ENCODE results near the gene CCDC91. TPM values are rescaled to one million over a fixed set of nuclear protein-coding genes. Genes with fewer than 3 reads are reported as not detected.

CCDC91 gene
- polyA plus RNA-seq, 1 donor (not counting 4 experiments of a cell fraction or from before 2014, with no cell fraction given): 26.5 TPM

DNA sequence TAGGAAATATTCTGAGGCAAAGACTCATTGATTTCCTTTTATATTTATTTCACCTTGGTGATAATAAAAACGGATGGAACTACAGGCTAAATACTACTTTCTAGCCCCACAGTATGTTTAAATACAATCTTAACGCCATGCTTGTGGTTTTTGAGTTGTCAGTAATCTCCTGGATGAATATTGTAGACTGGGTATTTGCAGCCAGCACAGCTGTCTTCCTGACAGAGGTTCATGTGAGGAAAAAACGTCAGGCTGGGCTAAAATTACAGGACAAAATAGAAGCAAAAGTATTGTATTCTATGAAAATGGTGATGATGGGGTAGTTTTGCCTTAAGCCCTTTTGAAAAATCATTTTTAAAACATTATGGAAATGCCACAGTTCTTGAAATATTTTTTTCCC, 140.9 kb downstream of the CCDC91 start:
- Histone ChIP-seq H3K36me3 (ENCODE audit: control insufficient read depth in 2 of 2, extremely low read depth in 1 of 2, insufficient read depth in 2 of 2, low read length in 2 of 2) (no peaks in the 10 kb centered on the region), H3K27me3 (ENCODE audit: control insufficient read depth, extremely low read depth, insufficient read depth, low read length) (no peaks in the 10 kb centered on the region), H3K4me3 (ENCODE audit: control insufficient read depth in 2 of 3, extremely low read depth in 1 of 3, insufficient read depth in 2 of 3, low read depth in 1 of 3, low read length in 3 of 3) (no peak overlapping the region), H4K20me1 (ENCODE audit: control insufficient read depth, extremely low read depth, insufficient read depth, low read length) (no peaks in the 10 kb centered on the region), H3K4me1 (ENCODE audit: control insufficient read depth, extremely low read depth, insufficient read depth, low read length) (no peaks in the 10 kb centered on the region), H3K4me2 (ENCODE audit: control insufficient read depth, extremely low read depth, insufficient read depth, low read depth, low read length) (no peak overlapping the region), H3K9me1 (ENCODE audit: control insufficient read depth, extremely low read depth, insufficient read depth, low read length) (no peaks in the 10 kb centered on the region), H2AFZ (ENCODE audit: control insufficient read depth, low read length) (no peak overlapping the region), H3K79me2 (ENCODE audit: control insufficient read depth, insufficient read depth, low read length) (no peaks in the 10 kb centered on the region), H3K9me3 (ENCODE audit: control insufficient read depth, low read depth, low read length) (no peaks in the 10 kb centered on the region), H3K9ac (ENCODE audit: control insufficient read depth, extremely low read depth, insufficient read depth, low read length) (no peak overlapping the region), H3K27ac (ENCODE audit: control insufficient read depth, insufficient read depth, low read length) (no peak overlapping the region)
- FAIRE-seq (no peak), DNase-seq (ENCODE audit: low read depth, low spot score) (no peak)
- dilution Hi-C loops (cut with MboI; ENCODE audit: extremely low pct_ligation_motif_present, low sequenced_read_pairs): no loop called here
- TF ChIP-seq, protein P1, sequence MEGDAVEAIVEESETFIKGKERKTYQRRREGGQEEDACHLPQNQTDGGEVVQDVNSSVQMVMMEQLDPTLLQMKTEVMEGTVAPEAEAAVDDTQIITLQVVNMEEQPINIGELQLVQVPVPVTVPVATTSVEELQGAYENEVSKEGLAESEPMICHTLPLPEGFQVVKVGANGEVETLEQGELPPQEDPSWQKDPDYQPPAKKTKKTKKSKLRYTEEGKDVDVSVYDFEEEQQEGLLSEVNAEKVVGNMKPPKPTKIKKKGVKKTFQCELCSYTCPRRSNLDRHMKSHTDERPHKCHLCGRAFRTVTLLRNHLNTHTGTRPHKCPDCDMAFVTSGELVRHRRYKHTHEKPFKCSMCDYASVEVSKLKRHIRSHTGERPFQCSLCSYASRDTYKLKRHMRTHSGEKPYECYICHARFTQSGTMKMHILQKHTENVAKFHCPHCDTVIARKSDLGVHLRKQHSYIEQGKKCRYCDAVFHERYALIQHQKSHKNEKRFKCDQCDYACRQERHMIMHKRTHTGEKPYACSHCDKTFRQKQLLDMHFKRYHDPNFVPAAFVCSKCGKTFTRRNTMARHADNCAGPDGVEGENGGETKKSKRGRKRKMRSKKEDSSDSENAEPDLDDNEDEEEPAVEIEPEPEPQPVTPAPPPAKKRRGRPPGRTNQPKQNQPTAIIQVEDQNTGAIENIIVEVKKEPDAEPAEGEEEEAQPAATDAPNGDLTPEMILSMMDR (optimal IDR thresholded peaks at IDR 0.05 in 1 of 3, IDR thresholded peaks at IDR 0.05 in 1 of 3, conservative IDR thresholded peaks at IDR 0.05 in 1 of 3; ENCODE audit: extremely low read depth in 1 of 3, insufficient read depth in 2 of 3, low read length in 3 of 3): no peak
- no peak for TF ChIP-seq EZH2 (IDR thresholded peaks at IDR 0.05; ENCODE audit: low read length)

DNA sequence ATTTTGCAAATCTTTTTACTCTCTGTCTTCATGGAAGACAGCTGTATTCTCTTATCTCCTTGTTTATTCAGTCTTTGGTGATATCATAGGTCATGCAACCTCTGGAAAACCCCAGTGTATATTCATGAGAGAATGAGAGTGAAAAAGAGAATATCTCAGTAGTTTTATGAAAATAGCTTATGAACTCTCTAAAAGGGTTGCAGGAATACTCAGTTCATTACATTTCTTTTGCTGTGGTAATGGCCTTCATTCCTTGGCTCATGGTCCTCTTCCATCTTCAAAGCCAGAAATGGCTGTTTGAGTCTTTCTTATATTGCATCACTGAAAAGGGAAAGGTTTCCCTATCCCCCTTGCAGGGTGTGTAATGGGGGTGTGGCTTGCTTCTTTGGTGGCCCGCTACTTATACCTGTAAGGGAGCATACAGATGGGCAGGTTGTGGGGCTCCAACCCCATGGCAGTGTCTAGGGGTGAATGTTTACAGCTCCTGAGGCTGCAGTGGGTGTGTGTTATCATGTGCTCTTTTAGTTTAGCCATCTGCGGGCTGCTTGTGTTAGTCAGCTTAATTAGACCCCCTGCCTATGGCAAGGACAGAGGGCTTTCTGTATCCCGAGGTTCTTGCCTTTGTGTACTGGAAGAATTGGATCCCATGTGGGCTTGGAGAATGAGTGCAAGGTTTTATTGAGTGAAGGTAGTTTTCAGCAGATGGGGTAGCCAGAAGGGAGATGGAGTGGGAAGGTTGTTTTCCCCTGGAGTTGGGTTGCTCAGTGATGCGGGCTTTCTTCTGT, 150.2 kb downstream of the CCDC91 start:
- H3K9me1 ChIP-seq (ENCODE audit: control insufficient read depth, extremely low read depth, insufficient read depth, low read length): no peaks in the 10 kb centered on the region
- H3K9me3 ChIP-seq (ENCODE audit: control insufficient read depth, low read depth, low read length): no peaks in the 10 kb centered on the region
- no peaks in the 10 kb centered on the region for H3K4me1 ChIP-seq (ENCODE audit: control insufficient read depth, extremely low read depth, insufficient read depth, low read length)
- no peak overlapping the region for H3K4me2 ChIP-seq (ENCODE audit: control insufficient read depth, extremely low read depth, insufficient read depth, low read depth, low read length)
- TF ChIP-seq, protein P1 (optimal IDR thresholded peaks at IDR 0.05 in 1 of 3, IDR thresholded peaks at IDR 0.05 in 1 of 3, conservative IDR thresholded peaks at IDR 0.05 in 1 of 3; ENCODE audit: extremely low read depth in 1 of 3, insufficient read depth in 2 of 3, low read length in 3 of 3): no peak
- TF ChIP-seq EZH2 (IDR thresholded peaks at IDR 0.05; ENCODE audit: low read length): no peak
- no peak overlapping the region for H2AFZ ChIP-seq (ENCODE audit: control insufficient read depth, low read length)
- no peak overlapping the region for H3K4me3 ChIP-seq (ENCODE audit: control insufficient read depth in 2 of 3, extremely low read depth in 1 of 3, insufficient read depth in 2 of 3, low read depth in 1 of 3, low read length in 3 of 3)
- no peaks in the 10 kb centered on the region for H3K36me3 ChIP-seq (ENCODE audit: control insufficient read depth in 2 of 2, extremely low read depth in 1 of 2, insufficient read depth in 2 of 2, low read length in 2 of 2)
- H3K27ac ChIP-seq (ENCODE audit: control insufficient read depth, insufficient read depth, low read length): no peak overlapping the region
- H4K20me1 ChIP-seq (ENCODE audit: control insufficient read depth, extremely low read depth, insufficient read depth, low read length): no peaks in the 10 kb centered on the region
- H3K9ac ChIP-seq (ENCODE audit: control insufficient read depth, extremely low read depth, insufficient read depth, low read length): no peak overlapping the region
- dilution Hi-C loops (cut with MboI; ENCODE audit: extremely low pct_ligation_motif_present, low sequenced_read_pairs): no loop called here
- H3K79me2 ChIP-seq (ENCODE audit: control insufficient read depth, insufficient read depth, low read length): no peaks in the 10 kb centered on the region
- DNase-seq (ENCODE audit: low read depth, low spot score): no peak
- no peak for FAIRE-seq
- H3K27me3 ChIP-seq (ENCODE audit: control insufficient read depth, extremely low read depth, insufficient read depth, low read length): no peaks in the 10 kb centered on the region
